ENCODE measurements around the gene ADAM23. TPM values are rescaled to one million over a fixed set of nuclear protein-coding genes. Genes with fewer than 3 reads are reported as not detected.
A peak's percentile ranks its signal among the peaks of the same experiment; 100 is the strongest.

Gene ADAM23
- total and polyA plus RNA-seq, 12 donors: 4.5 to 33.9 (median 6.7) TPM

DNA sequence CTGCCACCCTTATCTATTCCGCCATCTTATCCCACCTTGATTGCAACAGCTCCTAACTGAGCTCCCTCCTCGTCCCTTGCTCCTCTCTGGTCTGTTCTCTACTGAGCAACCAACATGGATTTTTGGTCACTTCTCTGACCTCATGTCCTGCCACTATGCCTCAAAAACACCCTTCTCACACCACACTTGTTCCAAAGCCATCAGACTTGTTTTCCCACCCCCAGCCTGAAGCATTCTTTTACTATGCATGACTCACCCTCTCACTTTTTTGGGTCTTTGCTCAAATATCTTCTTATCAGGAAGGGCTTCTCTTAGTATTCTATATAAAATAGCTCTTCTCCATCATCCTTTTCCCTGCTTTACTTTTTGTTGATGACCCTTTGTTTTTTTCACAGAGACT lies 196.3 kb downstream of the ADAM23 start:
- H3K9me3 ChIP-seq (replicated peaks in 1 of 3): no peaks in the 10 kb centered on the region
- H3K27ac ChIP-seq: no peak overlapping the region
- intact Hi-C loops (cut with DNase I): no loop called here
- H3K4me1 ChIP-seq (replicated peaks in 1 of 2): peaks cover 0 to 3% of the 10 kb centered on the region in 2 donors
- no peak overlapping the region for H3K4me3 ChIP-seq
- DNase-seq: no peak
- no peak for TF ChIP-seq POLR2A (IDR thresholded peaks at IDR 0.05)
- TF ChIP-seq, protein P1, sequence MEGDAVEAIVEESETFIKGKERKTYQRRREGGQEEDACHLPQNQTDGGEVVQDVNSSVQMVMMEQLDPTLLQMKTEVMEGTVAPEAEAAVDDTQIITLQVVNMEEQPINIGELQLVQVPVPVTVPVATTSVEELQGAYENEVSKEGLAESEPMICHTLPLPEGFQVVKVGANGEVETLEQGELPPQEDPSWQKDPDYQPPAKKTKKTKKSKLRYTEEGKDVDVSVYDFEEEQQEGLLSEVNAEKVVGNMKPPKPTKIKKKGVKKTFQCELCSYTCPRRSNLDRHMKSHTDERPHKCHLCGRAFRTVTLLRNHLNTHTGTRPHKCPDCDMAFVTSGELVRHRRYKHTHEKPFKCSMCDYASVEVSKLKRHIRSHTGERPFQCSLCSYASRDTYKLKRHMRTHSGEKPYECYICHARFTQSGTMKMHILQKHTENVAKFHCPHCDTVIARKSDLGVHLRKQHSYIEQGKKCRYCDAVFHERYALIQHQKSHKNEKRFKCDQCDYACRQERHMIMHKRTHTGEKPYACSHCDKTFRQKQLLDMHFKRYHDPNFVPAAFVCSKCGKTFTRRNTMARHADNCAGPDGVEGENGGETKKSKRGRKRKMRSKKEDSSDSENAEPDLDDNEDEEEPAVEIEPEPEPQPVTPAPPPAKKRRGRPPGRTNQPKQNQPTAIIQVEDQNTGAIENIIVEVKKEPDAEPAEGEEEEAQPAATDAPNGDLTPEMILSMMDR (IDR thresholded peaks at IDR 0.05): no peak
- H3K36me3 ChIP-seq (replicated peaks in 1 of 2): no peaks in the 10 kb centered on the region
- peaks cover 27% of the 10 kb centered on the region for H3K27me3 ChIP-seq
- WGBS, 4 donors: 22 to 46% (median 32%) methylated on average over 2 of the region's 2 CpGs

DNA sequence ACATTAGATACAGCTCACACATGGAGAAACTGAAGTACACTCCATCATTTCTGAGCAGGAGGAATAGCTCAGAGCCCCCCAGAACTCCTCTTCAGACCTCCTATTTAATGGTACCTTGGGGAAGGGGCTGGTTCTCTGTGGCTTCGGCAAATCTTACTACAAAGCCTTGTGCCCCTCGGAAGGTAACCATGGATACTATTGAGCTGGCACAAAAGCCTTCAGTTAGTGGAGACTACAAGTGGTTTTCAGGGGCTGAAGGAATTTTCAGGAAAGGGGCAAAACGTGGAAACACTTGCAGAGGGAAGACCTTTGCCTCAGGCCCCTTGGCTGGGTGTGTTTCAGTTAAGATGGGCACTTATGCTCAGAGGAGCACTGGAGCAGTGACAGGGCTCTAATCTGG lies 197.9 kb downstream of the ADAM23 start:
- no peak overlapping the region for H3K27ac ChIP-seq
- H3K4me3 ChIP-seq: no peak overlapping the region
- intact Hi-C loops (cut with DNase I): no loop called here
- 40 to 46% (median 43%) methylated on average over 3 of the region's 3 CpGs for WGBS, 4 donors
- TF ChIP-seq POLR2A (IDR thresholded peaks at IDR 0.05): no peak
- TF ChIP-seq, protein P1 (IDR thresholded peaks at IDR 0.05): no peak
- H3K9me3 ChIP-seq (replicated peaks in 1 of 3): no peaks in the 10 kb centered on the region
- peaks cover 27% of the 10 kb centered on the region for H3K27me3 ChIP-seq
- no peaks in the 10 kb centered on the region for H3K36me3 ChIP-seq (replicated peaks in 1 of 2)
- H3K4me1 ChIP-seq (replicated peaks in 1 of 2): peaks cover 0 to 3% of the 10 kb centered on the region in 2 donors
- no peak for DNase-seq

DNA sequence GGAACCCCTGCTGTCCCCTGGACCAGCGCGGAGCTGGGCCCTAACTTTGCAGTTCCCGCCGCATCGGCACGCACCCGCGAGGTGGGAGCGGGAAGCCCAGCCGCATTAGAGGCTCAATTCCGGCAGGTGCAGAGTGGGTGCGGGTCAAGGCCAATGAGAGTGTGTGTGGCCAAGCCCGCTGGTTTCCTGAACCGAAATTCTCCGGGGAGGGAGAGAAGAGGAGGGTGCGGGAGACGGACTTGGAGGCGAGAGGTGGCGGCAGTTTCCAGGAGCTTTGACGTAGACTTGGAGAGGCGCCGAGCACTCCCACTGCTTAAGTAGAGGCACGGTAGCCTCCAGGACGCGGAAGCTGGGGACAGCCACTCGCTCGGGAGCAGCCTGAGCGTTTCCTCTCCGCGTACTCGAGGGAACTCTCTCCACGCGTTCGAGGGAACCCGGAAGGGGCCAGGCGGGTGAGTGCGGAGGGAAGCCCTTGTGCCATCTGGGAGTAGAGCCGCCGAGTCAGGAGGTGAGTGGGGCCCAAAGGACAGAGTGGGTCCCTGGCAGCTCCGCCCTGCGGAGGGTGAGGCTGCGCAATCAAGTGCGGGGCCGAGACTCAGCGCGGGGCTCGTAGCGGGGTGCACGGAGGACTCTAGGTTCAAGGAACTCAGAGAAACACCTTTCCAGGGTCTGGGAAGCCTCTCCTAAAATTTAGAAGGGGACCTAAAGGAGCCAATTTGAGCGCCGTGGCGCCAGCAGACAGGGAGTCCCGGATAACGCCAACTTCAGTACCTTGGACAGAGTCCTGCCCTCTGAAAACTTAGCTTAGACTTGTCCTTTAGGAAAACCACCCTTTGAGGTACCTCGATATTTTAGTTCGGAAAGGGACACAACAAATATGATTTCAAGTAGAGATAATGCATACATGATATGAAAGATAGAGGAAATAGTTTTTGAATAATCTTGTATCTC lies 199.0 kb downstream of the ADAM23 start, which contains the start of gene FAM237A:
FAM237A (plus strand) TSS at position 413 of the 951 bp plus-strand sequence. CDS start 1,750 bp downstream, outside the sequence.
- Histone ChIP-seq H3K27ac (no peak within 1 kb of the TSS), H3K9me3 (replicated peaks in 1 of 3) (no peaks in the 10 kb centered on the region), H3K4me1 (replicated peaks in 1 of 2) (peaks cover 0 to 3% of the 10 kb centered on the region in 2 donors), H3K27me3 (peaks cover 31% of the 10 kb centered on the region), H3K4me3 (no peak within 1 kb of the TSS), H3K36me3 (replicated peaks in 1 of 2) (no peaks in the 10 kb centered on the region)
- intact Hi-C loops (cut with DNase I): no loop called here
- TF ChIP-seq, protein P1 (IDR thresholded peaks at IDR 0.05): no peak
- TF ChIP-seq POLR2A (IDR thresholded peaks at IDR 0.05): no peak
- WGBS, 4 donors: 4 to 6% (median 4%) methylated on average over 28 to 56 of the region's 56 CpGs
- peak in 6 of 7 donors; percentile 33 to 62 (median 52) for DNase-seq

DNA sequence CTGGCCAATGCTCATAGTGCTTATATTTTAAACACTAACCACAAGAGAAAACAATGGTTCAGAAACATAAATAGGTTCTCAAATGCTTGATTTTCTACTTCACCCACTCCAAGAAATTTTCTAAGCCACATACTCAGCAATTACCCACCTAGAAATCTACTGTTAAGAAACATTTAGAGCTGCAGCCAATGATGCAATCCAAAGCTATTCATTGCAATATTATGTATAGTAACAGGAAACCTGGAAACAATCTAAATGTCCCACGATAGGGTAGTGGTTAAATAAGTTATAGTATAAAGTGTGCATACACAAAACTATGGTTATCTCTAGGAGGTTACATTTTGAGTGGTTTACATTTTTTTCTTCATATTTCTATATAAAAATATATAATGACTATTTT lies 204.7 kb downstream of the ADAM23 start:
- H3K4me3 ChIP-seq: no peak overlapping the region
- H3K4me1 ChIP-seq (replicated peaks in 1 of 2): no peaks in the 10 kb centered on the region
- intact Hi-C loops (cut with DNase I): no loop called here
- peaks cover 4% of the 10 kb centered on the region for H3K27me3 ChIP-seq
- no peak for TF ChIP-seq POLR2A (IDR thresholded peaks at IDR 0.05)
- TF ChIP-seq, protein P1 (IDR thresholded peaks at IDR 0.05): no peak
- 50 to 59% (median 54%) methylated on average over 1 of the region's 1 CpG for WGBS, 4 donors
- H3K27ac ChIP-seq: no peak overlapping the region
- no peaks in the 10 kb centered on the region for H3K36me3 ChIP-seq (replicated peaks in 1 of 2)
- no peaks in the 10 kb centered on the region for H3K9me3 ChIP-seq (replicated peaks in 1 of 3)
- no peak for DNase-seq

Measured in adrenal gland (tissue), 12 donors.